Fibroblast of villous mesenchyme (primary cell): ENCODE data around the gene TBX4. TPM values are rescaled to one million over a fixed set of nuclear protein-coding genes. Genes with fewer than 3 reads are reported as not detected.
A peak's percentile ranks its signal among the peaks of the same experiment; 100 is the strongest.

Experiments used
- DNase-seq: peaks from one replicate; pipeline ENCODE4 v3.0.0-alpha.2; 2010; ENCODE audit warnings: low read depth
- H3K4me3 ChIP-seq: 2 replicates; pipeline ENCODE4 v1.5.1; 2011; ENCODE audit warnings: low read depth, mild to moderate bottlenecking, low read length
- total RNA-seq: library from RNA; depleted of rRNA; stranded (reverse); fragments of >200 nt; gene quantifications from 2 replicates; pipeline ENCODE4 v1.2.3, GENCODE V29; 2012
- TF ChIP-seq, protein P1 (sequence below): IDR thresholded peaks from 2 replicates; pipeline ENCODE4 v1.5.1; 2012; ENCODE audit warnings: low read depth, mild to moderate bottlenecking, low read length; ENCODE audit not compliant: insufficient read depth

Gene TBX4
- total RNA-seq, 1 donor = not detected

DNA sequence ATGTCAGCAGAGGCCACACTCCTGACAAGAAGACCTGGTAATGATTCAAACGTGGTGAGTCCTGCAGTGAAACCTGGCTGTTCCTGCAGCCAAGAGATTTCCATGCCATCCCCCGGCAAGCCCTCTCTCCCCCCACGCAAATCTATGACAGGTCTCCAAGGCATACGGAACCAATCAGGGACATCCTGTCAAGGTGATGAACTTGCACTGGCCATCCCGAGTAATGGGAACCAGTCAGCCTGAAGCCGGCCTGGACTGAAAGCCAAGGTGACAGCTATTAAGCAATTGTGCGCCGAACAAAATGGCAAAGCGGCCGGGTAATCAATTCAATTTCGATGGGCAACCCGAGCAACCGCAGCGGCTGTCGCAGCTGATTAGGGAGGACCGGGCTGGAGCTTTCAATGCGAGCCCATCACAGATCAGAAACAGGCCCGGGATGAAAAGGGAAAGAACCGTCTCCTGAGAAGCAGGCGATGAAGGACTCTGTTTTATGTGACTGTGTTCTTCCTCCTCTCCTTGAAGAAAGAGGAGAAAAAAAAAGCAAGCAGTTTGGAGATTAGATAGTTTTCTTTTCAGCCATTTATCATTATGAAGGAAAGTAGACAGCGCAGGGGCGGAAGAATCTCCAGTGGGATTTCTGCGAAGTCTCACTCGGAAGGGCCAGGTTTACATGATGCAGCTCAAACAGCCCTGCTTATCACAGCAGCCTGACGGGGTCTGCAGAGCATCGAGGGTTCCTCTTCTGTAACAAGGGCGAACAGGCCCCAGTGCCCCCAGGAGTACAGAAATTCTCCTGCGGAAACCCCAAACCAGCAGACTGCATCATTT, 35.2 kb downstream of the TBX4 start:
- no peak overlapping the region for H3K4me3 ChIP-seq
- TF ChIP-seq, protein P1, sequence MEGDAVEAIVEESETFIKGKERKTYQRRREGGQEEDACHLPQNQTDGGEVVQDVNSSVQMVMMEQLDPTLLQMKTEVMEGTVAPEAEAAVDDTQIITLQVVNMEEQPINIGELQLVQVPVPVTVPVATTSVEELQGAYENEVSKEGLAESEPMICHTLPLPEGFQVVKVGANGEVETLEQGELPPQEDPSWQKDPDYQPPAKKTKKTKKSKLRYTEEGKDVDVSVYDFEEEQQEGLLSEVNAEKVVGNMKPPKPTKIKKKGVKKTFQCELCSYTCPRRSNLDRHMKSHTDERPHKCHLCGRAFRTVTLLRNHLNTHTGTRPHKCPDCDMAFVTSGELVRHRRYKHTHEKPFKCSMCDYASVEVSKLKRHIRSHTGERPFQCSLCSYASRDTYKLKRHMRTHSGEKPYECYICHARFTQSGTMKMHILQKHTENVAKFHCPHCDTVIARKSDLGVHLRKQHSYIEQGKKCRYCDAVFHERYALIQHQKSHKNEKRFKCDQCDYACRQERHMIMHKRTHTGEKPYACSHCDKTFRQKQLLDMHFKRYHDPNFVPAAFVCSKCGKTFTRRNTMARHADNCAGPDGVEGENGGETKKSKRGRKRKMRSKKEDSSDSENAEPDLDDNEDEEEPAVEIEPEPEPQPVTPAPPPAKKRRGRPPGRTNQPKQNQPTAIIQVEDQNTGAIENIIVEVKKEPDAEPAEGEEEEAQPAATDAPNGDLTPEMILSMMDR = no peak
- DNase-seq = no peak

- no peak for DNase-seq
- no peak overlapping the region for H3K4me3 ChIP-seq
- TF ChIP-seq, protein P1 = no peak
These were observed 35.9 kb downstream of the TBX4 start for GRCh38 chr17:61487989-61488595.

GRCh38 chr17:61488878-61489718, 36.9 kb downstream of the TBX4 start:
- no peak overlapping the region for H3K4me3 ChIP-seq
- DNase-seq = no peak
- TF ChIP-seq, protein P1 = no peak

DNA sequence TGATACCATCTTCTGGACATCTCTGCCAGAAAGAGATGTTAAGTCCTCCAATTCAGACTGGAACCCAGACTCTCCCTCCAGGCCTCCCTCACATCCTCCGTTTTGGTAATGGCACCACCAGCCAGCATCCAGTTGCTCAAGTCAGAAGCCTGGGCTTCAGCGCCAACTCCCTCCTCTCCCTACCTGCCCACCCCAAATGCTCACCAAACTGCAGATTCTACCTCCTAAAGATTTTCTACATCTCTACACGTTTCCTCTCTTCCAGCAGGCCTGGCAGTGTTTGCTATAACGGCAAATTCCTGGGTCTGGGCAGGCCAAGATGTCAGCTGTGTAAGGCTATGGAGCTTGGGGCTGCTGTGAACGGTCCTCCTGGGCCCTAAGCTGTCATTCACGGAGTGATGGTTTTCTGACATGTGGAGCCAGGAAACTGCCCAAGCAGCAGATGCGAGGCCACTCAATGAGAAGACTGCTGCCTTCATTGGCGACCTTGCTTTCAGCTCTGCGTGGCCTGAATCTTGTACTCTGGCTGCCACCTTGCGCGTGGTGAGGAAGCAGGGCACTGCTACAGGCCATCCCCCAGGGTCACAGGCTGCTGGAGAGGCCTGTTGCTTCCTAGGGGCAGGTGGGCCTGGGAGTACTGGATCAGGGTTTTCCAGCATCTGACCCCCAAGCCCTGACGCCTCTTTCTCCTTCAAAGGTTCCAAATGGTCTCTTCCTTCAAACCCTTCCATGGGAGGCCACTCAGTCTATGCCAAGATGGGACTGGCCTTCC, 37.7 kb downstream of the TBX4 start:
- TF ChIP-seq, protein P1 = no peak
- DNase-seq = no peak

GRCh38 chr17:61490540-61490975, 38.3 kb downstream of the TBX4 start:
- TF ChIP-seq, protein P1 = no peak
- no peak overlapping the region for H3K4me3 ChIP-seq
- peak; percentile 86 for DNase-seq

More for the DNA sequence above, 37.7 kb downstream of the TBX4 start:
- H3K4me3 ChIP-seq = no peak overlapping the region

DNA sequence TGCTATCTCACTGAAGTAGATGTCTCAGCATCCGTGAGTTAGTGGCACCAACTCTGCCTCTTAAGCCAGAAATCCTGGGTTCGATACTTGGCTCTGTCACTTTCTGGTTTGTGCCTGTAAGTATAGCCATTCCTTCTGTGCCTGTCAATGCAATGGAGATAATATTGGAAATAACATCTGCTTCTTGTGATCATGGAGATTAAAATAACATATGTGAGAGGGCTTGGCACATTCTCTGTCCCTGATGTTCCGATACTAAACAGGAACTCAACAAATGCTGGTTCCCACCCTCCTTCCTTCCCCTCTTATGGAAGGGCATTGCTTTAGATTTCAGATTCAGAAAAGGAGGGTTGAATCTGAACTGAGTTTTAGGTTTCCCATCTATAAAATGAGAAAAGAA, 39.8 kb downstream of the TBX4 start:
- DNase-seq = no peak
- TF ChIP-seq, protein P1 = no peak
- no peak overlapping the region for H3K4me3 ChIP-seq
